ENCODE measurements around the gene MAP2K1. TPM values are rescaled to one million over a fixed set of nuclear protein-coding genes. Genes with fewer than 3 reads are reported as not detected.

The MAP2K1 gene
- total RNA-seq, 4 donors from 2014 or later: 14.7 to 83.0 (median 40.0) TPM

GRCh38 chr15:66489179-66489791 lies 102.6 kb downstream of the MAP2K1 start:
- in situ Hi-C loops (cut with MboI; ENCODE audit: low pct_ligation_motif_present in 1 of 4, low pct_unique_long_range_greater_than_20kb in 1 of 4, low sequenced_read_pairs in 3 of 4): loop anchor here in 1 of 4 donors (25.0 kb wide), 1 partner anchor 102 kb away; the partner anchor contains the start of gene MAP2K1
- no peak for TF ChIP-seq EP300 (IDR thresholded peaks at IDR 0.05; ENCODE audit: low read depth)
- TF ChIP-seq CTCF (IDR thresholded peaks at IDR 0.05): no peak
- intact Hi-C loops (cut with DNase I; ENCODE audit: low total_unique reads): no loop called here
- Histone ChIP-seq H3K9me3 (no peaks in the 10 kb centered on the region), H3K36me3 (peaks cover 0 to 35% (median 6%) of the 10 kb centered on the region in 4 donors), H3K27ac (no peak overlapping the region), H3K27me3 (no peaks in the 10 kb centered on the region), H3K4me3 (no peak overlapping the region), H3K4me1 (no peaks in the 10 kb centered on the region)
- DNase-seq: no peak
- WGBS, 2 donors (ENCODE audit: low coverage in 1 of 2): 75 to 90% methylated on average over 4 to 6 of the region's 6 CpGs

- 93 to 95% methylated on average over 3 of the region's 3 CpGs for WGBS, 2 donors (ENCODE audit: low coverage in 1 of 2)
- peaks cover 0 to 33% (median 6%) of the 10 kb centered on the region in 4 donors for H3K36me3 ChIP-seq
- no peak overlapping the region for H3K4me3 ChIP-seq
- in situ Hi-C loops (cut with MboI; ENCODE audit: low pct_ligation_motif_present in 1 of 4, low pct_unique_long_range_greater_than_20kb in 1 of 4, low sequenced_read_pairs in 3 of 4): loop anchor here in 2 of 4 donors (10.0 to 25.0 kb wide), 2 partner anchors 105 to 137 kb away; partner anchors contain the start of genes MAP2K1 (in 1 of the 2) and TIPIN (in 1 of the 2)
- DNase-seq: no peak
- no peaks in the 10 kb centered on the region for H3K27me3 ChIP-seq
- TF ChIP-seq POLR2AphosphoS5 (IDR thresholded peaks at IDR 0.05) (no peak), EP300 (IDR thresholded peaks at IDR 0.05; ENCODE audit: low read depth) (no peak), CTCF (IDR thresholded peaks at IDR 0.05) (no peak), POLR2A (IDR thresholded peaks at IDR 0.05) (no peak)
- no peaks in the 10 kb centered on the region for H3K9me3 ChIP-seq
- no peak overlapping the region for H3K27ac ChIP-seq
- intact Hi-C loops (cut with DNase I; ENCODE audit: low total_unique reads): no loop called here
- peaks cover 5 to 12% (median 8%) of the 10 kb centered on the region in 4 donors for H3K4me1 ChIP-seq
Measured at GRCh38 chr15:66491846-66492245, 105.1 kb downstream of the MAP2K1 start.

- in situ Hi-C loops (cut with MboI; ENCODE audit: low pct_ligation_motif_present in 1 of 4, low pct_unique_long_range_greater_than_20kb in 1 of 4, low sequenced_read_pairs in 3 of 4) (loop anchor here in 2 of 4 donors (10.0 to 25.0 kb wide), 2 partner anchors 107 to 139 kb away; partner anchors contain the start of genes MAP2K1 (in 1 of the 2) and TIPIN (in 1 of the 2)), intact Hi-C loops (cut with DNase I; ENCODE audit: low total_unique reads) (no loop called here)
Measured at GRCh38 chr15:66494262-66494661, 107.5 kb downstream of the MAP2K1 start.

More at GRCh38 chr15:66494262-66494661, 107.5 kb downstream of the MAP2K1 start:
- DNase-seq: no peak
- no peak for TF ChIP-seq CTCF (IDR thresholded peaks at IDR 0.05)
- no peak for TF ChIP-seq POLR2AphosphoS5 (IDR thresholded peaks at IDR 0.05)
- no peak for TF ChIP-seq EP300 (IDR thresholded peaks at IDR 0.05; ENCODE audit: low read depth)
- no peak for TF ChIP-seq POLR2A (IDR thresholded peaks at IDR 0.05)
- Histone ChIP-seq H3K9me3 (no peaks in the 10 kb centered on the region), H3K4me3 (no peak overlapping the region), H3K36me3 (peaks cover 0 to 36% (median 11%) of the 10 kb centered on the region in 4 donors), H3K27ac (no peak overlapping the region), H3K4me1 (peaks cover 9 to 21% (median 11%) of the 10 kb centered on the region in 4 donors), H3K27me3 (no peaks in the 10 kb centered on the region)
- 76 to 81% methylated on average over 2 of the region's 2 CpGs for WGBS, 2 donors (ENCODE audit: low coverage in 1 of 2)

All from transverse colon (tissue), 4 donors.